Naive thymus-derived CD8-positive, alpha-beta T cell (primary cell): ENCODE results near the gene ACOXL. TPM values are rescaled to one million over a fixed set of nuclear protein-coding genes. Genes with fewer than 3 reads are reported as not detected.

ENCODE experiments used
- ATAC-seq, 2 donors: fragments of 150-1000 bp; cut with Tn5 transposase in 1 of 2; sonication (Bioruptor Pico), chemical (Tn5 transposase) in 1 of 2; 1 replicate in 1 of 2; 2 replicates in 1 of 2; pipeline ENCODE4 v1.10.0; 2021; ENCODE audit warnings: mild to moderate bottlenecking in 2 of 2, moderate library complexity in 2 of 2
- POLR2A ChIA-PET: fragments of 350-600 bp; sonication (Branson Sonifier 250); formaldehyde crosslinking; loops from one replicate; lab custom pipeline; 2021; ENCODE audit warnings: antibody characterized with exemption; lab: Charles Lee
- DNase-seq, 10 donors: peaks; one replicate each; pipeline versions ENCODE4 v3.0.0 to v3.0.0-alpha.2; 2020 to 2022
- H3K27ac Mint-ChIP-seq, 10 donors: one replicate each; pipeline ENCODE4 v1.8.0; 2020 to 2022; ENCODE audit warnings: mild to moderate bottlenecking in 10 of 10, mixed read lengths in 10 of 10, moderate library complexity in 4 of 10, inconsistent platforms in 1 of 10
- H3K27me3 Mint-ChIP-seq, 5 donors: one replicate each; pipeline ENCODE4 v1.8.0; 2021 to 2022; ENCODE audit warnings: mixed read lengths in 5 of 5
- H3K36me3 Mint-ChIP-seq, 3 donors: one replicate each; pipeline ENCODE4 v1.8.0; 2020 to 2022; ENCODE audit warnings: mixed read lengths in 3 of 3, mild to moderate bottlenecking in 2 of 3, inconsistent platforms in 1 of 3
- H3K4me1 Mint-ChIP-seq, 4 donors: one replicate each; pipeline ENCODE4 v1.8.0; 2021 to 2022; ENCODE audit warnings: mixed read lengths in 4 of 4
- H3K4me3 Mint-ChIP-seq, 10 donors: one replicate each; pipeline ENCODE4 v1.8.0; 2020 to 2022; ENCODE audit warnings: mild to moderate bottlenecking in 10 of 10, mixed read lengths in 10 of 10, moderate library complexity in 6 of 10, inconsistent platforms in 1 of 10
- H3K9me3 Mint-ChIP-seq, 9 donors: one replicate each; pipeline ENCODE4 v1.8.0; 2020 to 2022; ENCODE audit warnings: mixed read lengths in 9 of 9, mild to moderate bottlenecking in 3 of 9, inconsistent platforms in 1 of 9, moderate library complexity in 1 of 9
- polyA plus RNA-seq, 3 donors: library from polyadenylated mRNA; unstranded; fragments of 300-500 nt; fragmentation: Illumina TruSeq; gene quantifications; one replicate each; pipeline ENCODE4 v1.2.3, GENCODE V29; 2021
- total RNA-seq, 8 experiments: library from RNA in 2 of 8; stranded (reverse) in 2 of 8; gene quantifications; one replicate each; pipeline ENCODE4 v1.2.3 and lab custom pipeline; 2021 to 2026

Gene ACOXL
- total and polyA plus RNA-seq, 5 experiments from 2014 or later, result not detected

DNA sequence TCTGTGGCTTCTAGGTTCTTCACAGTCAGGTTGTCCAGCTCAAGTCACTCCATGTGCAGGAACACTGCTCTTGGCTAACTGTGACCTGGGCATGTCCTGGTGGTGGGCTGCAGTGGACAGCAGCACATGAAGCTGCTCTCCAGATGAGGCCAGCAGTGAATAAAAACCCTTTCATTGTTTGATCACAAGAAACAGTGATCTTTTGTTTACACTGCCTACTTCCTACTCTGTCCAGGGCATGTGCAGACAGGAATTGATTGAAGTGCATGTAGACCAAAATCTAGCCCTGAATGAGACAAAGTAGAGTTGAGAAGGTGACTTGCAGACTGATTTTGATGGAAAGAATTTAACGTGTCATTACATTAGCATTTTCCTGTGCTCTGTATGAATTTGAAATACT, 423.2 kb downstream of the ACOXL start:
- Mint-ChIP-seq H3K27ac (peak overlapping the region; percentile 17 to 96 (median 68)), H3K4me1 (peaks cover 42 to 54% (median 50%) of the 10 kb centered on the region in 4 donors), H3K4me3 (peak overlapping the region in 5 of 10 donors; percentile 17 to 55 (median 39)), H3K36me3 (peaks cover 8 to 48% (median 12%) of the 10 kb centered on the region in 3 donors), H3K27me3 (no peaks in the 10 kb centered on the region), H3K9me3 (no peaks in the 10 kb centered on the region)
- DNase-seq (no peak), ATAC-seq (no peak)
- POLR2A ChIA-PET, result interaction anchor here (1.5 kb wide), 1 partner anchor 35 kb away, joined by 4 read pairs; the partner anchor contains the start of gene BCL2L11

DNA sequence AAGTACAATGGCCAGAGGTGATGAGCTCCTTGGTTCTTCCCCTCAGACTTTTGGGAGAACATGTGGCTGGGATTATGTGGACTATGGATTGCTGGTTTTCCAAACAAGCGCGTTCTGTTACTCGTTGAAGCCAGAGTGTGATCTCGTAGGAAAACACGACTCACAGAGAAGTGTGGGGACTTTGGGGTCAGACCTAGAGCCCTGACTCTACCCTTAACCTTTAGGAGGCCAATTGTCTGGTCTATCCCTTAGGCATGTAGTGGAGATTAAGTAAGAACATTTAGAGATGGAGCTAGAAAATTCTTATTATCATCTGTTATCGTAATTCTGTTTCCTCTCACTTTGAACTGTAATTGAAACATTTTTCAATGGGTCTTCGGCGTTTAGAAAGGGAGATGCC, 424.2 kb downstream of the ACOXL start:
- no peak for DNase-seq
- Mint-ChIP-seq H3K36me3 (peaks cover 5 to 45% (median 6%) of the 10 kb centered on the region in 3 donors), H3K9me3 (no peaks in the 10 kb centered on the region), H3K27me3 (no peaks in the 10 kb centered on the region), H3K4me3 (peak overlapping the region in 7 of 10 donors; percentile 49 to 75 (median 71)), H3K27ac (peak overlapping the region; percentile 58 to 96 (median 92)), H3K4me1 (peaks cover 43 to 55% (median 52%) of the 10 kb centered on the region in 4 donors)
- POLR2A ChIA-PET, result interaction anchor here (0.6 to 2.3 kb wide), 2 partner anchors 19 to 35 kb away, joined by 3 to 8 read pairs; partner anchors contain the start of gene BCL2L11
- ATAC-seq, result no peak

DNA sequence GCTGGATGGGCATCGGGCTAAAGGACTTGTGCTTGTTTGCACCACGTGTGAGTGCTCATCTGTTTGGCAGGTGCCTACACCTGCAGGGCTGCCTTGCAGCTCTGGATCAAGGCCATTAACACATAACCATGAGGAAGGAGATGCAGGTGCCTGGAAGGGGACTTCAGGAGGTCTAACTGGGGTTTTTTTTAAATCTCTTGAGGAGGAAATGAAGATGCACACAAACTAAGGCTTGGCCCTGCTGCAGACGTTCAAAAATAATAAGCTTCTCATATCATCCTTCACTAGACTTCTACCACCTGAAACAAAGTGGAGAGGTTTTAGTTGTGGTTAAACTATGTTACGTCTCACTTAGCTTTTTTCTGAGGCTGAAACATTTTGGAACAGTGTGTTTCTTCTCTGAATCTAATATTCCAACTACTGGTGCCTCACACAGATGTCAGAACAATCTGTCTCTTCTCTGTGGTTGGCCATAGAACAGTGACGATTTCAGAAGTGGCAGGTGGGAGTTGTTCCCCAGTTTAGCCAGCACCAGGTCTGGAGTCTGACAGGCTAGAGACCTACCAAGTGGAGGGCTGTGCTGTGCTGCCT, 424.8 kb downstream of the ACOXL start:
- Mint-ChIP-seq H3K4me1 (peaks cover 43 to 59% (median 53%) of the 10 kb centered on the region in 4 donors), H3K27ac (peak overlapping the region; percentile 58 to 96 (median 92)), H3K36me3 (peaks cover 0 to 43% (median 1%) of the 10 kb centered on the region in 3 donors), H3K4me3 (peak overlapping the region in 8 of 10 donors; percentile 13 to 75 (median 64)), H3K9me3 (no peaks in the 10 kb centered on the region), H3K27me3 (no peaks in the 10 kb centered on the region)
- ATAC-seq, result peak; percentile 81 to 85
- peak in 3 of 10 donors; percentile 43 to 70 (median 64) for DNase-seq
- POLR2A ChIA-PET, result interaction anchor here (0.6 to 2.3 kb wide), 2 partner anchors 20 to 36 kb away, joined by 3 to 8 read pairs; partner anchors contain the start of gene BCL2L11

DNA sequence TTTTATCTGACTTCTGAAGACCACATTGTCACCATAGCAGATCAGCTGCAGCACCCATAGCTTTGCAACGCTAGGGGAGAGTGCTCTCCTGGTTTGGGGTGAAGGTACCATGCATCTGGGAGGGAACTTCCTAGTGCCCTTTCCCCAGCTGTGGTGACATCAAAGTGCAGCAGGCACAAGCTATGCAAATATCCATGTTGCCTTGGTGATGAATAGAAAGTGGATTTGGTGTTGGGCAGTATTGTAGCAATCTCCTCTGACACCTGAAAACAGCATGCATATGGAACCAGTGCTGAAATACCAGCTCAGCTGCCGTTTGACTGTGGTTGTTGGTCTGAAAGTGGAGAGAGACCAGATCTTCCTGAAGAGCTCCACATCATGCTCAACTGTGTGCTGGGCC, 425.4 kb downstream of the ACOXL start:
- Mint-ChIP-seq H3K4me3 (peak overlapping the region in 8 of 10 donors; percentile 13 to 75 (median 64)), H3K27ac (peak overlapping the region; percentile 58 to 96 (median 92)), H3K4me1 (peaks cover 45 to 65% (median 58%) of the 10 kb centered on the region in 4 donors), H3K27me3 (no peaks in the 10 kb centered on the region), H3K36me3 (peaks cover 0 to 43% (median under 1%) of the 10 kb centered on the region in 3 donors), H3K9me3 (no peaks in the 10 kb centered on the region)
- DNase-seq (no peak), ATAC-seq (peak; percentile 45 to 53)
- POLR2A ChIA-PET, result interaction anchor here (2.3 kb wide), 1 partner anchor 37 kb away, joined by 8 read pairs; the partner anchor contains the start of gene BCL2L11

DNA sequence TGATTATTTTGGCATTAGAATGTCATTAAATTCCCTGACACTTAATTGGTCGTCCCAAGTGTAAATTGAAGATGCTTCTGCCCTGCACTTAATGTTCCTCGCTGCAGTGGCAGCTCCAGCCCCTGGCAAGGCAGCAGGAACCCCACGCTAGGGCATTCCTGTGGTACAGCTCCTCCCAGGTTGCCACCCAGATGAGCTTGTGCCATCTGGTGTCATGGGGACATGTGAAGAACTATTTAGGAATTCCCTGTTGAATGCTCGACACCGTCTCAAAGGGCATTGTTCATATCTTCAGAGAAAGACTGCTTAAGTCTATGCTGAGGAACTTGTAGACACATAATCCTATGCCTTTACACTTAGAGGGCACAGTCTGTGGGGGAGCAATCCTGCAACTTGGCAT, 427.3 kb downstream of the ACOXL start:
- Mint-ChIP-seq H3K27ac (peak overlapping the region in 5 of 10 donors; percentile 46 to 95 (median 75)), H3K9me3 (no peaks in the 10 kb centered on the region), H3K4me3 (no peak overlapping the region), H3K36me3 (peaks cover 4 to 42% (median 14%) of the 10 kb centered on the region in 3 donors), H3K27me3 (no peaks in the 10 kb centered on the region), H3K4me1 (peaks cover 48 to 70% (median 60%) of the 10 kb centered on the region in 4 donors)
- POLR2A ChIA-PET, result no interaction called here
- no peak for DNase-seq
- ATAC-seq, result no peak

DNA sequence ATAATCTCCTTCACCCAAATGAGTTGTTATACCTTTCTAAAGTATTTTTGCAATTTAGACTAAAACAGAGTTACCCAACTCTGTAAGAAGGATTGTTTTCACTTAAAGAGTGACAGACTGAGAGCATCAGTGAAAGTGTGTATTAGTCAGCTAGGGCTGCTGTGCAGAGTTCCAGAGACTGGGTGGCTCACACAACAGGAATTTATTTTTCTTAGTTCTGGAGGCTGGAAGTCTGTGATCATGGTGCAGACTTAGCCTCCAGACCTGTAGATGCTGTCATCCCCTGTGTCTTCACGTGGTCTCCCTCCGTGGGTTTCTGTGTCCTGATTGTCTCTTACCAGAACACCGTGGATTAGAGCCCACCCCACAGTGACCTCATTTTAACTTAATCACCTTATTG, 428.4 kb downstream of the ACOXL start:
- ATAC-seq (no peak), DNase-seq (no peak)
- Mint-ChIP-seq H3K27ac (peak overlapping the region in 3 of 10 donors; percentile 75 to 95 (median 91)), H3K4me3 (no peak overlapping the region), H3K36me3 (peaks cover 4 to 52% (median 24%) of the 10 kb centered on the region in 3 donors), H3K27me3 (no peaks in the 10 kb centered on the region), H3K4me1 (peaks cover 37 to 59% (median 49%) of the 10 kb centered on the region in 4 donors), H3K9me3 (no peaks in the 10 kb centered on the region)
- POLR2A ChIA-PET, result no interaction called here

DNA sequence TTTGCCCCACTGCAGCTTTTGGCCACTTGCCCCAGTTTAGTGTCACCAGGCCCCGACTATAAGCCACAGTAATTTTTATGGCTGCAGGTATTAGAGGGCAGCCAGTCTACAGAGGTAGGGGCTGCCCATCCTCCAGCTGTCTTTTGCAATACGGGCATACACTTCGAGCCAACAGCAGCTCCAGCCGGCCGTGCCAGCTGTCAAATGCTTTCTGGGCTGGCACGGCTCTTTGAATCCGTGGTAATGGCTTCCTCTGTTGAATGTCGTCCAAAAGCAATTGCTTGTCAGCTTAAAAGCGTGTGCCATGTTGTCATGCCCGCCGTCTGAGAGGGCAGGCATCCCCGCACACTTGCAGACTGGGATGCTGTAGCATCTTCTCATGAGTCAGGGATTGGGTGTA, 429.6 kb downstream of the ACOXL start:
- Mint-ChIP-seq H3K9me3 (no peaks in the 10 kb centered on the region), H3K36me3 (peaks cover 4 to 58% (median 27%) of the 10 kb centered on the region in 3 donors), H3K27ac (no peak overlapping the region), H3K27me3 (no peaks in the 10 kb centered on the region), H3K4me3 (no peak overlapping the region), H3K4me1 (peaks cover 28 to 46% (median 37%) of the 10 kb centered on the region in 4 donors)
- DNase-seq (no peak), ATAC-seq (no peak)
- POLR2A ChIA-PET, result interaction anchor here (0.8 kb wide), 1 partner anchor 41 kb away, joined by 3 read pairs; the partner anchor contains the start of gene BCL2L11

DNA sequence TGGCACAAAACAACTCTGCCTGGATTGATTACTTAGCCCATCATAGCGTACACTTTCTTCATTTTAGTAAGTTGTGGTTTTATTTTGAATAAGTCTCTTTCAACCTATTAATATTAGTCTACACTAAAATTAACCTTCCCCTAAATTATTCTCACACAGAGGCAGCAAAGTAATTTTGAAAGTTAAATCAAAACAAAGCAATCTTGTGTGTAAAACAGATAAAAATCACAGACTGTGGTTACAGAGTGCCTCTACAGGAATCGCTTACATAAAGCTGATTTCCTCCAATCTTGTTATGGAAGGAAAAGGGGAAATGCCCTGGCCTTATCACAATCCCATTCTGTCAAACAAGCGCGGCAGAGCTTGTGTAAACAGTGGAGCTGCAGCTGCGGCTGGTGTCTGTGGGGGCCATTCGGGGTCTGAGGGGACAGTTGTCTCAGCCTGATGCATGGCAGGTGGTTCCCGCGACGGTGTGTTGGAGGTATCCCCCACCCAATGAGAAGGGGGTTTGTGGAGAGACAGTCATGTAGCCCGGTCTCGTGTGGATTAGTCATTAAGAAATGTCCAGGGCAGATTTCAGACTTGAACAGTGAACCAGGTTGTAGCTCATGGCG, 430.5 kb downstream of the ACOXL start:
- H3K9me3 Mint-ChIP-seq, result no peaks in the 10 kb centered on the region

DNA sequence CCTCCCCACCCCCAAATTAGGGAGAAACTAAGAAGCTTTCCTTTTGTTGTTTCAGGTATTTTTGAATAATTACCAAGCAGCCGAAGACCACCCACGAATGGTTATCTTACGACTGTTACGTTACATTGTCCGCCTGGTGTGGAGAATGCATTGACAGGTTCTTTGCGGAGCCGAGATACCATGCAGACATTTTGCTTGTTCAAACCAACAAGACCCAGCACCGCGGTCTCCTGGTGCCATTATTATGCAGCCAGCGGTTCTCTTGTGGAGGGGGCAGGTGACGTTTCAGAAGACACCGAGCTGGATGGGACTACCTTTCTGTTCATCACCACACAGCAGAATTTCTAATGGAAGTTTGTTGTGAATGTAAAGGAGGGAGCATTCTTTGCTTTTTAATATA, 431.7 kb downstream of the ACOXL start:
- no peak for ATAC-seq
- POLR2A ChIA-PET, result no interaction called here
- H3K27me3 Mint-ChIP-seq, result no peaks in the 10 kb centered on the region

More for the DNA sequence above, 430.5 kb downstream of the ACOXL start:
- Mint-ChIP-seq H3K36me3 (peaks cover 4 to 65% (median 27%) of the 10 kb centered on the region in 3 donors), H3K4me1 (peaks cover 20 to 43% (median 34%) of the 10 kb centered on the region in 4 donors), H3K27ac (peak overlapping the region in 5 of 10 donors; percentile 43 to 84 (median 76)), H3K4me3 (peak overlapping the region in 3 of 10 donors; percentile 2 to 45 (median 24)), H3K27me3 (no peaks in the 10 kb centered on the region)
- ATAC-seq (peak in 1 of 2 donors; percentile 40), DNase-seq (no peak)
- POLR2A ChIA-PET, result interaction anchor here (0.7 to 0.8 kb wide), 2 partner anchors 42 to 70 kb away, joined by 3 to 6 read pairs; partner anchors contain the start of gene BCL2L11

DNA sequence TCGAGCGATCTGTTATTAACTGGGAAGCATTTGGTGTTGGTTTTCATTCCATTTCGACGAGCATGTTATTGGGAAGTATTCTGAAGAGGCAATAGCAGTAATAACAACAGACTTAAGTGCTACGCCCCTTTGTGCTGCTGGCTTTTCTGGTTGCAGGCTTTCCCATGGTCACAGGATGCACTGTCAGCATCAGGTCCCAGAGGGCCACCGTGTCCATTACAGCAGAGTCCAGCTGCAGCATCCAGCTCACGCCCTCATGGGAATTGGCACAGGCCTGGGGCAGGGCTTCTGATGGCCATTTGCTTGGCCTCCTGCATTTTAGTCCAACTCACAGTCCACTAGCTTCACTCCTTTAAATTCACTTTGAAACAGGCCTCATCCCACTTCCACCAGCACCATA, 432.7 kb downstream of the ACOXL start:
- POLR2A ChIA-PET, result no interaction called here
- DNase-seq (no peak), ATAC-seq (no peak)
- Mint-ChIP-seq H3K4me3 (no peak overlapping the region), H3K27me3 (no peaks in the 10 kb centered on the region), H3K36me3 (peaks cover 4 to 64% (median 27%) of the 10 kb centered on the region in 3 donors), H3K27ac (peak overlapping the region in 1 of 10 donors; percentile 55), H3K9me3 (no peaks in the 10 kb centered on the region), H3K4me1 (peaks cover 18 to 42% (median 31%) of the 10 kb centered on the region in 4 donors)

More for the DNA sequence above, 431.7 kb downstream of the ACOXL start:
- peaks cover 4 to 65% (median 27%) of the 10 kb centered on the region in 3 donors for H3K36me3 Mint-ChIP-seq
- H3K4me1 Mint-ChIP-seq, result peaks cover 19 to 46% (median 35%) of the 10 kb centered on the region in 4 donors
- no peak overlapping the region for H3K27ac Mint-ChIP-seq
- H3K9me3 Mint-ChIP-seq, result no peaks in the 10 kb centered on the region
- H3K4me3 Mint-ChIP-seq, result no peak overlapping the region
- no peak for DNase-seq

DNA sequence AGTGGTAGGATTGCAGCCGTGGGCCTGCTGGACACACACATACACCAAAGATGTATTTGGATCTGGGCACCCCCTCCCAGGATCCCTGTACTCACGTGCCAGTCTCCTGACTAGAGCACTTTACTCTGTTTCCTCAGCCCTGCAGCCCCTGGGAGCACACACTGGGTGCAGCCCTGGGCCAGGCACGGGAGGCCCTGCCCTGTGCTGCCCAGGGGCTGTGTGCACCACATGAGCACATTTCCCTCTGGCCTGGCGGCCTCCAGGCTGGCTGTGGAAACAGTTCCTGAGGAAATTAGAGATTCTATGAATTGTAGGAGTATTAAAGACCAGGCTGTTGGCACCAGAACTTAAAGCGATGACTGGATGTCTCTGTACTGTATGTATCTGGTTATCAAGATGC, 433.7 kb downstream of the ACOXL start:
- Mint-ChIP-seq H3K4me1 (peaks cover 14 to 36% (median 26%) of the 10 kb centered on the region in 4 donors), H3K4me3 (no peak overlapping the region), H3K9me3 (no peaks in the 10 kb centered on the region), H3K27ac (no peak overlapping the region), H3K36me3 (peaks cover 4 to 56% (median 27%) of the 10 kb centered on the region in 3 donors), H3K27me3 (no peaks in the 10 kb centered on the region)
- DNase-seq (no peak), ATAC-seq (no peak)
- POLR2A ChIA-PET, result no interaction called here

DNA sequence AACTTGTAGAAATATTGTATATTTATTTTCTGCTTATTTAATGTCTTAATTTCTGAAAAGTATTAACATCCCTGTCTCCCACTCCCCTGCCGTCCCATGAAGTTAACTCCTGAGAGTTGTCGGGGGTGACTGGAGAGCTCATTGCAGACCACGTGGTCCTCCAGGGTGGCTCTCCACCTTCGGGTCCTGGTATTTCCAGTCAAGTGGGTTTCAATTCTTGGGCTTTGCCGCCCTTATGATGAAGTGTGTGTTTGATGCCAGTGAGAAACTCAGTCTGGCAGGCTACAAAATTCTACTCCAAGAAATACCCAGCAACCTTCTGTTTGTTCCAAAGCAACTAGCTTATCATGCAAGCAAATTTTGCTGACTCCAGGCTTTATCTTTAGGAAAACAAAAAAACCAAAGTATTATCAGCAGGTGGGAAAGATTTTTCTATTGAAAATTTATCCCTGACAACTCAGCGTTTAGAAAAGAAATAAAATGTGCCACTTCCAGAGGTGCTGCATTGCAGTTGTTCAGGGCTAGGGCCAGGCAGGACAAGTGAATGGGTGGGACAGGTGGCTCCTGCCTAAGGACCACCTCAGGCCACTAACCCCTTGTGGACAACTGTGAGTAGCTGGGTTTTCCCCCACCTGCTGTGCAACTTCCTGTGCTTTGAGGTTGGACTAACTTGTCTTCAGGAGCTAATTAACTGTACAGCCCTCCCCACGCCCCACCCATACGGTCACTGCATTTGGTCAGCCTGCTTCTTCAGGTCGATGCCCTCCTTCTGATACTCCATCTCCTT, 434.9 kb downstream of the ACOXL start:
- Mint-ChIP-seq H3K27ac (peak overlapping the region in 4 of 10 donors; percentile 5 to 75 (median 52)), H3K27me3 (peaks cover 0 to 1% (median 0%) of the 10 kb centered on the region in 5 donors), H3K4me1 (peaks cover 12 to 31% (median 23%) of the 10 kb centered on the region in 4 donors), H3K36me3 (peaks cover 4 to 47% (median 27%) of the 10 kb centered on the region in 3 donors), H3K9me3 (no peaks in the 10 kb centered on the region), H3K4me3 (no peak overlapping the region)
- ATAC-seq (no peak), DNase-seq (no peak)
- POLR2A ChIA-PET, result no interaction called here
